GM21529 (cell line): ENCODE data around the gene PPP1R16B.
A peak's percentile ranks its signal among the peaks of the same experiment; 100 is the strongest.
"Not testable (repeated sequence)": the region's sequence is repeated elsewhere in the genome, so short reads cannot be mapped to it uniquely, and the experiment has no call there.

Source experiments
- ATAC-seq: cut with Tn5 transposase; IDR thresholded peaks from one replicate; pipeline ENCODE4 v1.9.1; 2021; ENCODE audit not compliant: unreplicated experiment

The PPP1R16B gene

GRCh38 chr20:38843346-38843745, 37.8 kb downstream of the PPP1R16B start:
- ATAC-seq: no peak

- no peak for ATAC-seq
Measured at GRCh38 chr20:38844963-38845362, 39.5 kb downstream of the PPP1R16B start.

GRCh38 chr20:38847840-38848239, 42.3 kb downstream of the PPP1R16B start:
- no peak for ATAC-seq

GRCh38 chr20:38853759-38854158, 48.3 kb downstream of the PPP1R16B start:
- no peak for ATAC-seq

- ATAC-seq: no peak
Measured at GRCh38 chr20:38854654-38855066, 49.2 kb downstream of the PPP1R16B start.

GRCh38 chr20:38855356-38855755, 49.9 kb downstream of the PPP1R16B start:
- no peak for ATAC-seq

- no peak for ATAC-seq
Measured at GRCh38 chr20:38856570-38856969, 51.1 kb downstream of the PPP1R16B start.

- ATAC-seq: no peak
Measured at GRCh38 chr20:38857703-38858102, 52.2 kb downstream of the PPP1R16B start.

GRCh38 chr20:38859070-38859690, 53.7 kb downstream of the PPP1R16B start:
- ATAC-seq: no peak

GRCh38 chr20:38859857-38860256, 54.4 kb downstream of the PPP1R16B start:
- ATAC-seq: not testable (repeated sequence)

GRCh38 chr20:38861071-38861401, 55.5 kb downstream of the PPP1R16B start:
- ATAC-seq: no peak

- ATAC-seq: no peak
Measured at GRCh38 chr20:38862226-38862625, 56.7 kb downstream of the PPP1R16B start.

GRCh38 chr20:38863024-38863851, 57.7 kb downstream of the PPP1R16B start:
- peak; percentile 67 for ATAC-seq

- no peak for ATAC-seq
Measured at GRCh38 chr20:38864662-38865061, 59.2 kb downstream of the PPP1R16B start.

- no peak for ATAC-seq
Measured at GRCh38 chr20:38866265-38867061, 61.0 kb downstream of the PPP1R16B start.

GRCh38 chr20:38867062-38867359, 61.5 kb downstream of the PPP1R16B start:
- no peak for ATAC-seq

GRCh38 chr20:38870733-38871559, 65.4 kb downstream of the PPP1R16B start:
- ATAC-seq: no peak

- ATAC-seq: no peak
Measured at GRCh38 chr20:38871560-38871953, 66.1 kb downstream of the PPP1R16B start.

- no peak for ATAC-seq
Measured at GRCh38 chr20:38872036-38872435, 66.5 kb downstream of the PPP1R16B start.

- ATAC-seq: peak; percentile 1
Measured at GRCh38 chr20:38872491-38873049, 67.1 kb downstream of the PPP1R16B start.
